ENCODE data around the gene TLE3. TPM values are rescaled to one million over a fixed set of nuclear protein-coding genes. Genes with fewer than 3 reads are reported as not detected.
"Not testable (repeated sequence)": the region's sequence is repeated elsewhere in the genome, so short reads cannot be mapped to it uniquely, and the experiment has no call there.

TLE3 gene
- total RNA-seq, 1 donor from 2014 or later: 45.4 TPM

DNA sequence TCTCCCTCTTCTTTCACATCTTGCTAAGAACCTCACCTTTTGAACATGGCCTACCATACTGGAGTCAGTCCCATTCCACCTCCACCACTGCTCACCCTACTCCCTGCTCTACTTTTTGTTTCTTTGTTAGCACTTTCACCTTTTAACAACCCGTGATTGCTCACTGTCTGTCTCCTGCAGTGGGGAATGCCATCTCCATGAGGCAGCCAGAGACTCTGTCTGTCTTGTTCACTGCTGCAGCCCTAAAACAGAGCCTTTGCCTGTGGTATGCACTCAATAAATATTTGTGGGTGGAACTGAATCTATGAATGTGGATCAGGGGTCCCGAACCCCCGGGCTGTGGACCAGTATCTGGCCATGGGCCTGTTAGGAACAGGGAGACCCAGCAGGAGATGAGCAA, 16.5 kb upstream of the TLE3 start:
- peaks cover 25% of the 10 kb centered on the region for H3K4me1 Mint-ChIP-seq (ENCODE audit: low read depth, unreplicated experiment)
- no peak for FAIRE-seq
- H2AFZ ChIP-seq (ENCODE audit: low read depth, low read length): no peak overlapping the region

GRCh38 chr15:70113304-70113700, 15.6 kb upstream of the TLE3 start:
- FAIRE-seq: no peak
- Mint-ChIP-seq H3K36me3 (ENCODE audit: low read depth, unreplicated experiment) (no peaks in the 10 kb centered on the region), H3K9me3 (ENCODE audit: unreplicated experiment) (no peaks in the 10 kb centered on the region), H3K4me1 (ENCODE audit: low read depth, unreplicated experiment) (peaks cover 25% of the 10 kb centered on the region), H3K27ac (ENCODE audit: unreplicated experiment) (no peak overlapping the region), H3K4me3 (ENCODE audit: unreplicated experiment) (no peak overlapping the region), H3K27me3 (ENCODE audit: low read depth, unreplicated experiment) (peaks cover 53% of the 10 kb centered on the region)
- H3K27ac ChIP-seq (ENCODE audit: low read depth, low read length): no peak overlapping the region
- no peak overlapping the region for H2AFZ ChIP-seq (ENCODE audit: low read depth, low read length)
- no peak overlapping the region for H3K9ac ChIP-seq (ENCODE audit: low read length)
- no peak overlapping the region for H3K4me3 ChIP-seq (ENCODE audit: insufficient read depth, low read depth, low read length)
- peaks cover 20% of the 10 kb centered on the region for H3K27me3 ChIP-seq (ENCODE audit: insufficient read depth, low read length)
- H4K20me1 ChIP-seq (ENCODE audit: insufficient read depth, low read length): no peaks in the 10 kb centered on the region
- no peak overlapping the region for H3K4me2 ChIP-seq (ENCODE audit: low read length)
- no peaks in the 10 kb centered on the region for H3K9me3 ChIP-seq (ENCODE audit: insufficient read depth, low read depth, low read length)
- no peaks in the 10 kb centered on the region for H3K79me2 ChIP-seq (ENCODE audit: insufficient read depth, low read length)
- no peaks in the 10 kb centered on the region for H3K36me3 ChIP-seq (ENCODE audit: insufficient read depth, low read length)
- TF ChIP-seq, protein P1, sequence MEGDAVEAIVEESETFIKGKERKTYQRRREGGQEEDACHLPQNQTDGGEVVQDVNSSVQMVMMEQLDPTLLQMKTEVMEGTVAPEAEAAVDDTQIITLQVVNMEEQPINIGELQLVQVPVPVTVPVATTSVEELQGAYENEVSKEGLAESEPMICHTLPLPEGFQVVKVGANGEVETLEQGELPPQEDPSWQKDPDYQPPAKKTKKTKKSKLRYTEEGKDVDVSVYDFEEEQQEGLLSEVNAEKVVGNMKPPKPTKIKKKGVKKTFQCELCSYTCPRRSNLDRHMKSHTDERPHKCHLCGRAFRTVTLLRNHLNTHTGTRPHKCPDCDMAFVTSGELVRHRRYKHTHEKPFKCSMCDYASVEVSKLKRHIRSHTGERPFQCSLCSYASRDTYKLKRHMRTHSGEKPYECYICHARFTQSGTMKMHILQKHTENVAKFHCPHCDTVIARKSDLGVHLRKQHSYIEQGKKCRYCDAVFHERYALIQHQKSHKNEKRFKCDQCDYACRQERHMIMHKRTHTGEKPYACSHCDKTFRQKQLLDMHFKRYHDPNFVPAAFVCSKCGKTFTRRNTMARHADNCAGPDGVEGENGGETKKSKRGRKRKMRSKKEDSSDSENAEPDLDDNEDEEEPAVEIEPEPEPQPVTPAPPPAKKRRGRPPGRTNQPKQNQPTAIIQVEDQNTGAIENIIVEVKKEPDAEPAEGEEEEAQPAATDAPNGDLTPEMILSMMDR (IDR thresholded peaks at IDR 0.05; ENCODE audit: insufficient read depth, low read depth, low read length): no peak
- TF ChIP-seq EZH2 (IDR thresholded peaks at IDR 0.05; ENCODE audit: insufficient read depth, low read length): no peak
- H3K4me1 ChIP-seq (ENCODE audit: insufficient read depth, low read length): peaks cover 13% of the 10 kb centered on the region
- DNase-seq (ENCODE audit: low read depth): no peak

More for the DNA sequence above, 16.5 kb upstream of the TLE3 start:
- no peak overlapping the region for H3K4me3 Mint-ChIP-seq (ENCODE audit: unreplicated experiment)
- Histone ChIP-seq H3K9me3 (ENCODE audit: insufficient read depth, low read depth, low read length) (no peaks in the 10 kb centered on the region), H3K27ac (ENCODE audit: low read depth, low read length) (no peak overlapping the region), H3K4me2 (ENCODE audit: low read length) (peak overlapping the region; percentile 4), H3K79me2 (ENCODE audit: insufficient read depth, low read length) (no peaks in the 10 kb centered on the region), H3K27me3 (ENCODE audit: insufficient read depth, low read length) (peaks cover 23% of the 10 kb centered on the region), H3K9ac (ENCODE audit: low read length) (no peak overlapping the region), H3K4me3 (ENCODE audit: insufficient read depth, low read depth, low read length) (no peak overlapping the region), H3K4me1 (ENCODE audit: insufficient read depth, low read length) (peaks cover 13% of the 10 kb centered on the region), H4K20me1 (ENCODE audit: insufficient read depth, low read length) (no peaks in the 10 kb centered on the region), H3K36me3 (ENCODE audit: insufficient read depth, low read length) (no peaks in the 10 kb centered on the region)
- no peak for DNase-seq (ENCODE audit: low read depth)
- TF ChIP-seq, protein P1 (IDR thresholded peaks at IDR 0.05; ENCODE audit: insufficient read depth, low read depth, low read length): no peak
- no peak for TF ChIP-seq EZH2 (IDR thresholded peaks at IDR 0.05; ENCODE audit: insufficient read depth, low read length)
- H3K27me3 Mint-ChIP-seq (ENCODE audit: low read depth, unreplicated experiment): peaks cover 54% of the 10 kb centered on the region
- no peaks in the 10 kb centered on the region for H3K36me3 Mint-ChIP-seq (ENCODE audit: low read depth, unreplicated experiment)
- H3K27ac Mint-ChIP-seq (ENCODE audit: unreplicated experiment): peak overlapping the region; percentile 87
- H3K9me3 Mint-ChIP-seq (ENCODE audit: unreplicated experiment): no peaks in the 10 kb centered on the region

- Mint-ChIP-seq H3K27me3 (ENCODE audit: low read depth, unreplicated experiment) (peaks cover 48% of the 10 kb centered on the region), H3K4me1 (ENCODE audit: low read depth, unreplicated experiment) (peaks cover 25% of the 10 kb centered on the region)
- not testable (repeated sequence) for FAIRE-seq
Measured at GRCh38 chr15:70112572-70113303, 15.0 kb upstream of the TLE3 start.

More at GRCh38 chr15:70112572-70113303, 15.0 kb upstream of the TLE3 start:
- peaks cover 17% of the 10 kb centered on the region for H3K27me3 ChIP-seq (ENCODE audit: insufficient read depth, low read length)
- not testable (repeated sequence) for H3K4me2 ChIP-seq (ENCODE audit: low read length); DNase-seq (ENCODE audit: low read depth); H3K27ac ChIP-seq (ENCODE audit: low read depth, low read length); H3K4me3 Mint-ChIP-seq (ENCODE audit: unreplicated experiment); H3K9me3 Mint-ChIP-seq (ENCODE audit: unreplicated experiment); H3K36me3 ChIP-seq (ENCODE audit: insufficient read depth, low read length); H3K79me2 ChIP-seq (ENCODE audit: insufficient read depth, low read length); H4K20me1 ChIP-seq (ENCODE audit: insufficient read depth, low read length); H3K36me3 Mint-ChIP-seq (ENCODE audit: low read depth, unreplicated experiment); H3K9ac ChIP-seq (ENCODE audit: low read length); H3K4me3 ChIP-seq (ENCODE audit: insufficient read depth, low read depth, low read length); H3K9me3 ChIP-seq (ENCODE audit: insufficient read depth, low read depth, low read length); H2AFZ ChIP-seq (ENCODE audit: low read depth, low read length); H3K27ac Mint-ChIP-seq (ENCODE audit: unreplicated experiment)
- peaks cover 13% of the 10 kb centered on the region for H3K4me1 ChIP-seq (ENCODE audit: insufficient read depth, low read length)

Data from astrocyte (in vitro differentiated cells and primary cell).